HG03139 (cell line): ENCODE measurements around the gene KNCN.

Source experiments
- ATAC-seq: cut with Tn5 transposase; IDR thresholded peaks from one replicate; pipeline ENCODE4 v1.9.1; 2021; ENCODE audit not compliant: unreplicated experiment

Gene KNCN

GRCh38 chr1:46525253-46525983, 26.0 kb downstream of the KNCN start:
- ATAC-seq, result no peak

GRCh38 chr1:46524843-46525242, 26.6 kb downstream of the KNCN start:
- ATAC-seq, result no peak

GRCh38 chr1:46523496-46524353, 27.7 kb downstream of the KNCN start:
- ATAC-seq, result no peak

GRCh38 chr1:46522969-46523320, 28.5 kb downstream of the KNCN start:
- no peak for ATAC-seq

GRCh38 chr1:46522184-46522968, 29.1 kb downstream of the KNCN start:
- ATAC-seq, result no peak

GRCh38 chr1:46521414-46521813, 30.0 kb downstream of the KNCN start:
- no peak for ATAC-seq

GRCh38 chr1:46520063-46520911, 31.2 kb downstream of the KNCN start:
- ATAC-seq, result no peak

GRCh38 chr1:46519209-46519608, 32.2 kb downstream of the KNCN start:
- ATAC-seq, result no peak

GRCh38 chr1:46517932-46518498, 33.4 kb downstream of the KNCN start:
- no peak for ATAC-seq

- ATAC-seq, result no peak
Observed at GRCh38 chr1:46517010-46517600, 34.3 kb downstream of the KNCN start.

GRCh38 chr1:46516200-46516950, 35.1 kb downstream of the KNCN start:
- no peak for ATAC-seq

- ATAC-seq, result no peak
Observed at GRCh38 chr1:46515576-46515975, 35.9 kb downstream of the KNCN start.

GRCh38 chr1:46513536-46513935, 37.9 kb downstream of the KNCN start:
- no peak for ATAC-seq

GRCh38 chr1:46512792-46513190, 38.7 kb downstream of the KNCN start:
- no peak for ATAC-seq

- no peak for ATAC-seq
Observed at GRCh38 chr1:46512135-46512791, 39.2 kb downstream of the KNCN start.

GRCh38 chr1:46510998-46511365, 40.5 kb downstream of the KNCN start:
- no peak for ATAC-seq

- ATAC-seq, result no peak
Observed at GRCh38 chr1:46510341-46510997, 41.0 kb downstream of the KNCN start.

GRCh38 chr1:46508757-46509156, 42.7 kb downstream of the KNCN start:
- no peak for ATAC-seq
